H9 (cell line): ENCODE results near the gene HNRNPF. TPM values are rescaled to one million over a fixed set of nuclear protein-coding genes. Genes with fewer than 3 reads are reported as not detected.

Experiments used
- DNase-seq: peaks from one replicate; pipeline ENCODE4 v3.0.0-alpha.2; 2017
- H2AFZ ChIP-seq: one replicate; pipeline ENCODE4 v1.6.1; 2013; ENCODE audit warnings: mild to moderate bottlenecking, low read length, control low read depth, moderate library complexity
- H2AK5ac ChIP-seq: 2 replicates; pipeline ENCODE4 v1.6.1; 2013; ENCODE audit warnings: low read length, control low read depth, mixed read lengths; ENCODE audit not compliant: insufficient read length
- H2BK120ac ChIP-seq: one replicate; pipeline ENCODE4 v1.6.1; 2013; ENCODE audit warnings: low read depth, mild to moderate bottlenecking, low read length, control low read depth, inconsistent platforms; ENCODE audit not compliant: poor library complexity, severe bottlenecking
- H2BK12ac ChIP-seq: 2 replicates; pipeline ENCODE4 v1.6.1; 2013; ENCODE audit warnings: low read length, control low read depth, mixed read lengths, low read depth; ENCODE audit not compliant: insufficient read length
- H2BK15ac ChIP-seq: 2 replicates; pipeline ENCODE4 v1.6.1; 2013; ENCODE audit warnings: low read depth, low read length, control low read depth
- H2BK20ac ChIP-seq: one replicate; pipeline ENCODE4 v1.6.1; 2013; ENCODE audit warnings: low read depth, mild to moderate bottlenecking, low read length, control low read depth, inconsistent platforms; ENCODE audit not compliant: poor library complexity, severe bottlenecking
- H2BK5ac ChIP-seq: 2 replicates; pipeline ENCODE4 v1.6.1; 2013; ENCODE audit warnings: low read length, control low read depth, mixed read lengths; ENCODE audit not compliant: insufficient read length
- H3K14ac ChIP-seq: 2 replicates; pipeline ENCODE4 v1.6.1; 2013; ENCODE audit warnings: low read length, control low read depth; ENCODE audit not compliant: insufficient read depth
- H3K18ac ChIP-seq: 2 replicates; pipeline ENCODE4 v1.6.1; 2013; ENCODE audit warnings: low read depth, mild to moderate bottlenecking, mixed read lengths, low read length, control low read depth; ENCODE audit not compliant: insufficient read length
- H3K23ac ChIP-seq: 2 replicates; pipeline ENCODE4 v1.6.1; 2013; ENCODE audit warnings: low read length, control low read depth, mixed read lengths, low read depth; ENCODE audit not compliant: insufficient read length
- H3K23me2 ChIP-seq: 2 replicates; pipeline ENCODE4 v1.6.1; 2013; ENCODE audit warnings: low read depth, mild to moderate bottlenecking, mixed read lengths, low read length, control low read depth; ENCODE audit not compliant: insufficient read length, poor library complexity, severe bottlenecking
- H3K27ac ChIP-seq: 2 replicates; pipeline ENCODE4 v1.5.1; 2013; ENCODE audit warnings: low read length, control low read depth, mixed read lengths, low read depth; ENCODE audit not compliant: insufficient read length
- H3K27me3 ChIP-seq: 2 replicates; pipeline ENCODE4 v1.6.1; 2013; ENCODE audit warnings: low read length, control low read depth, inconsistent platforms; ENCODE audit not compliant: insufficient read depth
- H3K4ac ChIP-seq: 2 replicates; pipeline ENCODE4 v1.6.1; 2013; ENCODE audit warnings: low read depth, mild to moderate bottlenecking, control low read depth, inconsistent platforms, low read length, moderate library complexity
- H3K4me1 ChIP-seq: 2 replicates; pipeline ENCODE4 v1.6.1; 2013; ENCODE audit warnings: low read length, control low read depth, inconsistent platforms; ENCODE audit not compliant: insufficient read depth
- H3K4me2 ChIP-seq: 2 replicates; pipeline ENCODE4 v1.6.1; 2013; ENCODE audit warnings: low read length, control low read depth, mixed read lengths; ENCODE audit not compliant: insufficient read length, insufficient read depth
- H3K56ac ChIP-seq: 2 replicates; pipeline ENCODE4 v1.6.1; 2013; ENCODE audit warnings: low read depth, mild to moderate bottlenecking, mixed read lengths, low read length, control low read depth; ENCODE audit not compliant: insufficient read length
- H3K79me1 ChIP-seq: 2 replicates; pipeline ENCODE4 v1.6.1; 2013; ENCODE audit warnings: low read depth, mild to moderate bottlenecking, moderate library complexity, low read length, control low read depth, inconsistent platforms; ENCODE audit not compliant: insufficient read depth, poor library complexity, severe bottlenecking
- H3K79me2 ChIP-seq: 2 replicates; pipeline ENCODE4 v1.6.1; 2013; ENCODE audit warnings: low read length, control low read depth, inconsistent platforms; ENCODE audit not compliant: insufficient read depth
- H3K9ac ChIP-seq: 2 replicates; pipeline ENCODE4 v1.6.1; 2013; ENCODE audit warnings: low read length, control low read depth, mixed read lengths; ENCODE audit not compliant: insufficient read length; ENCODE audit errors: extremely low read depth
- H3K9me3 ChIP-seq: one replicate; pipeline ENCODE4 v1.6.1; 2013; ENCODE audit warnings: low read depth, low read length, inconsistent platforms; ENCODE audit not compliant: control insufficient read depth
- H3T11ph ChIP-seq: one replicate; pipeline ENCODE4 v1.6.1; 2013; ENCODE audit warnings: mild to moderate bottlenecking, low read length, control low read depth, inconsistent platforms
- H4K20me1 ChIP-seq: one replicate; pipeline ENCODE4 v1.6.1; 2013; ENCODE audit not compliant: control insufficient read depth, insufficient read length, insufficient read depth
- H4K5ac ChIP-seq: 2 replicates; pipeline ENCODE4 v1.6.1; 2013; ENCODE audit warnings: low read depth, mild to moderate bottlenecking, mixed read lengths, low read length, control low read depth; ENCODE audit not compliant: insufficient read length
- H4K8ac ChIP-seq: replicated peaks from 2 replicates; pipeline ENCODE4 v1.6.1; 2013; ENCODE audit warnings: low read length, control low read depth, mixed read lengths, low read depth; ENCODE audit not compliant: insufficient read length
- H4K91ac ChIP-seq: 2 replicates; pipeline ENCODE4 v1.6.1; 2013; ENCODE audit warnings: low read depth, mild to moderate bottlenecking, moderate library complexity, mixed read lengths, low read length, control low read depth; ENCODE audit not compliant: insufficient read length
- H3K27ac Mint-ChIP-seq, 3 experiments: 2 replicates in 2 of 3; 3 replicates in 1 of 3; pipeline ENCODE4 v1.8.0; 2020 to 2021; ENCODE audit warnings: mixed read lengths in 3 of 3, mild to moderate bottlenecking in 1 of 3, moderate library complexity in 1 of 3
- H3K27me3 Mint-ChIP-seq: 2 replicates; pipeline ENCODE4 v1.8.0; 2021; ENCODE audit warnings: low read depth, mild to moderate bottlenecking, moderate library complexity, mixed read lengths
- H3K36me3 Mint-ChIP-seq, 3 experiments: 2 replicates in 2 of 3; 3 replicates in 1 of 3; pipeline ENCODE4 v1.8.0; 2020 to 2021; ENCODE audit warnings: low read depth in 3 of 3, mixed read lengths in 3 of 3; ENCODE audit not compliant: insufficient read depth in 1 of 3
- H3K4me1 Mint-ChIP-seq, 2 experiments: 2 replicates each; pipeline ENCODE4 v1.8.0; 2020; ENCODE audit warnings: mixed read lengths in 2 of 2
- H3K4me3 Mint-ChIP-seq, 2 experiments: 2 replicates in 1 of 2; 3 replicates in 1 of 2; pipeline ENCODE4 v1.8.0; 2020 to 2021; ENCODE audit warnings: mild to moderate bottlenecking in 2 of 2, mixed read lengths in 2 of 2, moderate library complexity in 1 of 2
- H3K9me3 Mint-ChIP-seq, 2 experiments: 2 replicates in 1 of 2; 3 replicates in 1 of 2; pipeline ENCODE4 v1.8.0; 2020; ENCODE audit warnings: mild to moderate bottlenecking in 2 of 2, mixed read lengths in 2 of 2, moderate library complexity in 1 of 2
- CTCF ChIP-seq: fragments of 200-600 bp; sonication (generic); conservative IDR thresholded peaks from 3 replicates; pipeline ENCODE4 v1.8.0; 2021; ENCODE audit warnings: antibody characterized with exemption, mild to moderate bottlenecking
- WGBS: extraction: QIAGEN DNeasy Blood & Tissue Kit; methylation state at CpG from one replicate; pipeline ENCODE4 v1.1.7; 2013; ENCODE audit warnings: missing lambda C conversion rate, low lambda C conversion rate, mixed read lengths; ENCODE audit not compliant: insufficient read length; ENCODE audit errors: extremely low coverage; 5-methylcytosine and 5-hydroxymethylcytosine counted together
- total RNA-seq: library from RNA; stranded (reverse); gene quantifications from 2 replicates; pipeline ENCODE4 v1.2.1, GENCODE V29; 2021

HNRNPF gene
- total RNA-seq, 1 experiment from 2014 or later: 411 TPM

- H4K91ac ChIP-seq: no peak overlapping the region
- no peak overlapping the region for H2BK15ac ChIP-seq
- H3K18ac ChIP-seq: no peak overlapping the region
- H4K8ac ChIP-seq: no peak overlapping the region
- WGBS: no CpG with 5 or more reads among the region's 2 CpGs
- H4K20me1 ChIP-seq: no peaks in the 10 kb centered on the region
- H3K4me3 Mint-ChIP-seq: peak overlapping the region; percentile 31 to 69
- H3K4me1 Mint-ChIP-seq: peaks cover 66 to 80% of the 10 kb centered on the region in 2 experiments
- no peak overlapping the region for H2BK12ac ChIP-seq
- no peak overlapping the region for H3K56ac ChIP-seq
- peak overlapping the region; percentile 47 to 98 (median 77); a peak in 6 of 7 replicates for H3K27ac Mint-ChIP-seq
- no peak overlapping the region for H3K9ac ChIP-seq
- H3K27me3 Mint-ChIP-seq: peaks cover 2% of the 10 kb centered on the region
- no peak overlapping the region for H2AK5ac ChIP-seq
- H2AFZ ChIP-seq: no peak overlapping the region
- no peak overlapping the region for H2BK5ac ChIP-seq
- H2BK20ac ChIP-seq: no peak overlapping the region
- H3K4me1 ChIP-seq: peaks cover 4% of the 10 kb centered on the region; the same call in 1 of the 2 replicates
- no peaks in the 10 kb centered on the region; a peak in 1 of 5 replicates for H3K9me3 Mint-ChIP-seq
- no peak overlapping the region for H3K27ac ChIP-seq
- no peak overlapping the region for H3K23ac ChIP-seq
- H2BK120ac ChIP-seq: no peak overlapping the region
- no peak for TF ChIP-seq CTCF
- H4K5ac ChIP-seq: no peak overlapping the region
- H3K79me1 ChIP-seq: no peaks in the 10 kb centered on the region
- no peaks in the 10 kb centered on the region for H3K27me3 ChIP-seq
- H3K4ac ChIP-seq: no peak overlapping the region
- H3K79me2 ChIP-seq: peaks cover 71% of the 10 kb centered on the region
- no peak overlapping the region for H3T11ph ChIP-seq
- H3K23me2 ChIP-seq: peaks cover 4% of the 10 kb centered on the region
- H3K36me3 Mint-ChIP-seq: peaks cover 5 to 36% (median 15%) of the 10 kb centered on the region in 3 experiments; a peak in 6 of 7 replicates
- H3K9me3 ChIP-seq: no peaks in the 10 kb centered on the region
- DNase-seq: peak; percentile 80
- no peak overlapping the region for H3K14ac ChIP-seq
- peak overlapping the region; percentile 8 for H3K4me2 ChIP-seq
Measured at GRCh38 chr10:43401627-43402026, 7.4 kb downstream of the HNRNPF start.
